GM19043 (cell line): ENCODE data around the gene ZNHIT1.

Experiments used
- ATAC-seq: cut with Tn5 transposase; IDR thresholded peaks from one replicate; pipeline ENCODE4 v1.9.1; 2021; ENCODE audit warnings: low read depth; ENCODE audit not compliant: unreplicated experiment

Gene ZNHIT1

DNA sequence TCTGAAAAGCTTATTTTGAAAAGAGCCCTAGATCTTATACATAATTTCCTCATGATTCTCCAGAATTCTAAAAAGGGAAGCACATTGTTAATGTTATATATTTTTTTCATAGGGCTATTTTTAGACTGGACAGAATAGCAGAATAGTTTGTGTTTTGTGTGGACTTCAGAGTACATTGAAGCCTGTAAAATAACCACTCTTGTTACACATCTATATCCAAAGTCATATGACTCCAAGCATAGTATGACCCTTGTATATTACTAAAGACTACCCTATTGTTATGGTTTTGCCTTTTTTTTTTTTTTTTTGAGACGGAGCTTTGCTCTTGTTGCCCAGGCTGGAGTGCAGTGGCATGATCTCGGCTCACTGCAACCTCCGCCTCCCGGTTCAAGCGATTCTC lies 53.1 kb downstream of the ZNHIT1 start:
- no peak for ATAC-seq

DNA sequence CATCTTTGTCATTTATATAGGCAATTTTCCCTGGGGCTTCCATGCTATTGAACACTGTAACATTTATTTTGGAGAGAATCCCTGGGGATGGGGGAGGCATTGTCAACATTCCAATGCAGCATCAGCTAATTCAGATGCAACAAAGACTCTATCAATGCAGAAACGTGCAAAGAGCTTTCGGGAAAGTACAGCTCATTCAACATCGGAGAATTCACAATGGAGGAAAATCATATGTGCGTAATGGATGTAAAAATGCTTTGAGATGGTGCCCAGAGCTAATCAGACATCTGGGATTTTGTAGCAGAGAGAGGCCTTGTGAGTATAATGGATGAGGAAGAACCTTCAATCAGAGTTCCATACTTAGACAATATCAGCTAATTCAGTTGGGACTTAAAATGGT lies 55.2 kb downstream of the ZNHIT1 start:
- ATAC-seq: no peak
